ENCODE results near the gene PROC. TPM values are rescaled to one million over a fixed set of nuclear protein-coding genes. Genes with fewer than 3 reads are reported as not detected.

Gene PROC
- total and polyA plus RNA-seq, 2 of the 4 experiments (the other 2 are of a cell fraction) = 0.07 TPM; not detected in 1

DNA sequence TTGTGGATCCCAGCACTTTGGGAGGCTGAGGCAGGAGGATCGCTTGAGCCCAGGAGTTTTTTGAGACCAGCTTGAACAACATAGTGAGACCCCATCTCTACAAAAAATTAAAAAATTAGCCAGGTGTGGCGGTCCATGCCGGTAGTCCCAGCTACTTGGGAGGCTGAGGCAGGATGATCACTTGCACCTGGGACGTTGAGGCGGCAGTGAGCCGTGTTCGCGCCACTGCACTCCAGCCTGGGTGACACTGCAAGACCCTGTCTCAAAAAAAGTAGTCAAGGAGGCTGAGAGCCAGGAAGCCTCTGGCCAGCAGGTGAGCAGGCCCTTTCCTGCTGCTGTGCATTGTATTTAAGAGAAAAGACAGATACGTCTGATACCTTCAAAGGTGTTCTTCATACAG lies 11.1 kb upstream of the PROC start:
- BruUV-seq (replicated peaks) = no TSS peak
- H3K4me2 ChIP-seq (ENCODE audit: low read depth, low read length) = no peak overlapping the region
- CTCF ChIA-PET = no interaction called here
- H4K91ac ChIP-seq (ENCODE audit: insufficient read depth, low read depth, low read length) = peak overlapping the region; percentile 49; the same call in 1 of the 2 replicates
- no peak overlapping the region for H3K23ac ChIP-seq (ENCODE audit: low read depth, low read length)
- H2AFZ ChIP-seq (replicated peaks; ENCODE audit: low read length, poor library complexity) = no peak overlapping the region
- peak overlapping the region; percentile 87 for H2BK120ac ChIP-seq (ENCODE audit: low read depth, low read length)
- no peak overlapping the region for H2AK9ac ChIP-seq (replicated peaks; ENCODE audit: low read depth, low read length, poor library complexity)
- in situ Hi-C loops (cut with MboI; ENCODE audit: low sequenced_read_pairs) = no loop called here
- peak overlapping the region; percentile 91 for H3K4ac ChIP-seq (ENCODE audit: low read depth, low read length)
- H4K8ac ChIP-seq (ENCODE audit: low read depth in 2 of 2, low read length in 2 of 2) = no peak overlapping the region
- H3K27me3 ChIP-seq (ENCODE audit: control insufficient read depth, insufficient read depth, low read length) = no peaks in the 10 kb centered on the region
- H3K9me3 ChIP-seq (ENCODE audit: control insufficient read depth, insufficient read depth, low read length) = no peaks in the 10 kb centered on the region
- peaks cover 22% of the 10 kb centered on the region for H3K9me1 ChIP-seq (ENCODE audit: insufficient read depth, low read length)
- no peak overlapping the region for H3K56ac ChIP-seq (ENCODE audit: extremely low read depth, insufficient read depth, low read length)
- no peaks in the 10 kb centered on the region for H3K36me3 ChIP-seq (ENCODE audit: control insufficient read depth, insufficient read depth, low read length)
- H3K14ac ChIP-seq (replicated peaks; ENCODE audit: low read depth, low read length) = 0 out of 2 replicates have a peak overlapping the region, but pooled peaks have one; percentile 10
- H4K5ac ChIP-seq (ENCODE audit: low read depth, low read length) = no peak overlapping the region
- no peaks in the 10 kb centered on the region for H4K20me1 ChIP-seq (ENCODE audit: insufficient read depth, low read length)
- peaks cover 0 to 6% of the 10 kb centered on the region in 2 experiments; a peak in 1 of 4 replicates for H3K79me1 ChIP-seq (ENCODE audit: low read depth in 1 of 2, low read length in 2 of 2)
- 98% methylated on average over 7 of the region's 9 CpGs; no CpG with 5 or more reads in 1 of the 2 experiments for WGBS, 2 experiments (ENCODE audit: extremely low coverage in 2 of 2, insufficient read length in 1 of 2)
- no peak for DNase-seq
- H3K27ac ChIP-seq (ENCODE audit: insufficient read depth, low read length) = no peak overlapping the region
- H2BK20ac ChIP-seq (ENCODE audit: low read depth, low read length) = peak overlapping the region; percentile 47
- no peak overlapping the region for H2BK5ac ChIP-seq (ENCODE audit: low read depth, low read length, poor library complexity, severe bottlenecking)
- no peak overlapping the region for H3K4me3 ChIP-seq (ENCODE audit: insufficient read depth, low read depth, low read length)
- no peak overlapping the region for H3K18ac ChIP-seq (ENCODE audit: low read depth, low read length)
- no peak for ATAC-seq (ENCODE audit: low read depth)
- dilution Hi-C loops (cut with HindIII; ENCODE audit: low sequenced_read_pairs, unreplicated experiment) = no loop called here
- peak overlapping the region; percentile 25; the same call in 1 of the 2 replicates for H2AK5ac ChIP-seq (ENCODE audit: low read depth, low read length)
- no peak overlapping the region for H3K9ac ChIP-seq (ENCODE audit: low read depth, low read length)
- intact Hi-C loops (cut with micrococcal nuclease) = no loop called here
- peaks cover 11% of the 10 kb centered on the region for H3K4me1 ChIP-seq (ENCODE audit: control insufficient read depth, insufficient read depth, low read length)
- H2BK15ac ChIP-seq (ENCODE audit: low read depth, low read length) = peak overlapping the region; percentile 91; the same call in 2 of the 3 replicates
- POLR2A ChIA-PET (ENCODE audit: unreplicated experiment) = interaction anchor here (0.5 kb wide), 1 partner anchor 9 kb away, joined by 4 read pairs; no protein-coding TSS in a partner anchor
- TF ChIP-seq BHLHE40 (IDR thresholded peaks at IDR 0.05; ENCODE audit: low read depth, low read length) (no peak), SMC3 (IDR thresholded peaks at IDR 0.05; ENCODE audit: low read depth, low read length) (no peak), POLR2A (IDR thresholded peaks at IDR 0.05; ENCODE audit: low read depth, low read length) (no peak), RAD21 (IDR thresholded peaks at IDR 0.05; ENCODE audit: low read length) (no peak), CHD1 (IDR thresholded peaks at IDR 0.05; ENCODE audit: low read depth, low read length) (no peak), MXI1 (IDR thresholded peaks at IDR 0.05; ENCODE audit: borderline replicate concordance, low read depth, low read length) (no peak), NFE2L2 (IDR thresholded peaks at IDR 0.05; ENCODE audit: low read depth, low read length) (no peak), MAZ (IDR thresholded peaks at IDR 0.05; ENCODE audit: borderline replicate concordance, low read depth, low read length) (no peak), RCOR1 (IDR thresholded peaks at IDR 0.05; ENCODE audit: insufficient replicate concordance, low read length) (no peak), CEBPB (IDR thresholded peaks at IDR 0.05; ENCODE audit: low read depth, low read length) (no peak), MAFK (IDR thresholded peaks at IDR 0.05; ENCODE audit: low read depth, low read length) (no peak), RFX5 (IDR thresholded peaks at IDR 0.05; ENCODE audit: low read depth, low read length) (no peak), FOS (IDR thresholded peaks at IDR 0.05; ENCODE audit: low read depth, low read length) (no peak)
- TF ChIP-seq, protein P1, sequence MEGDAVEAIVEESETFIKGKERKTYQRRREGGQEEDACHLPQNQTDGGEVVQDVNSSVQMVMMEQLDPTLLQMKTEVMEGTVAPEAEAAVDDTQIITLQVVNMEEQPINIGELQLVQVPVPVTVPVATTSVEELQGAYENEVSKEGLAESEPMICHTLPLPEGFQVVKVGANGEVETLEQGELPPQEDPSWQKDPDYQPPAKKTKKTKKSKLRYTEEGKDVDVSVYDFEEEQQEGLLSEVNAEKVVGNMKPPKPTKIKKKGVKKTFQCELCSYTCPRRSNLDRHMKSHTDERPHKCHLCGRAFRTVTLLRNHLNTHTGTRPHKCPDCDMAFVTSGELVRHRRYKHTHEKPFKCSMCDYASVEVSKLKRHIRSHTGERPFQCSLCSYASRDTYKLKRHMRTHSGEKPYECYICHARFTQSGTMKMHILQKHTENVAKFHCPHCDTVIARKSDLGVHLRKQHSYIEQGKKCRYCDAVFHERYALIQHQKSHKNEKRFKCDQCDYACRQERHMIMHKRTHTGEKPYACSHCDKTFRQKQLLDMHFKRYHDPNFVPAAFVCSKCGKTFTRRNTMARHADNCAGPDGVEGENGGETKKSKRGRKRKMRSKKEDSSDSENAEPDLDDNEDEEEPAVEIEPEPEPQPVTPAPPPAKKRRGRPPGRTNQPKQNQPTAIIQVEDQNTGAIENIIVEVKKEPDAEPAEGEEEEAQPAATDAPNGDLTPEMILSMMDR (conservative IDR thresholded peaks at IDR 0.05; ENCODE audit: low read depth, low read length) = no peak
- TF ChIP-seq, protein P2, sequence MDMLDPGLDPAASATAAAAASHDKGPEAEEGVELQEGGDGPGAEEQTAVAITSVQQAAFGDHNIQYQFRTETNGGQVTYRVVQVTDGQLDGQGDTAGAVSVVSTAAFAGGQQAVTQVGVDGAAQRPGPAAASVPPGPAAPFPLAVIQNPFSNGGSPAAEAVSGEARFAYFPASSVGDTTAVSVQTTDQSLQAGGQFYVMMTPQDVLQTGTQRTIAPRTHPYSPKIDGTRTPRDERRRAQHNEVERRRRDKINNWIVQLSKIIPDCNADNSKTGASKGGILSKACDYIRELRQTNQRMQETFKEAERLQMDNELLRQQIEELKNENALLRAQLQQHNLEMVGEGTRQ (IDR thresholded peaks at IDR 0.05; ENCODE audit: low read depth, low read length) = no peak
- TF ChIP-seq, protein P3, sequence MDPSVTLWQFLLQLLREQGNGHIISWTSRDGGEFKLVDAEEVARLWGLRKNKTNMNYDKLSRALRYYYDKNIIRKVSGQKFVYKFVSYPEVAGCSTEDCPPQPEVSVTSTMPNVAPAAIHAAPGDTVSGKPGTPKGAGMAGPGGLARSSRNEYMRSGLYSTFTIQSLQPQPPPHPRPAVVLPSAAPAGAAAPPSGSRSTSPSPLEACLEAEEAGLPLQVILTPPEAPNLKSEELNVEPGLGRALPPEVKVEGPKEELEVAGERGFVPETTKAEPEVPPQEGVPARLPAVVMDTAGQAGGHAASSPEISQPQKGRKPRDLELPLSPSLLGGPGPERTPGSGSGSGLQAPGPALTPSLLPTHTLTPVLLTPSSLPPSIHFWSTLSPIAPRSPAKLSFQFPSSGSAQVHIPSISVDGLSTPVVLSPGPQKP (IDR thresholded peaks at IDR 0.05; ENCODE audit: borderline replicate concordance, low read depth, low read length) = no peak

Measured in IMR-90 (cell line).